SH-SY5Y (cell line): ENCODE results near the gene PDGFRB.

ENCODE experiments used
- GATA2 ChIP-seq: IDR thresholded peaks from 2 replicates; pipeline ENCODE4 v1.6.1; 2011; ENCODE audit warnings: mild to moderate bottlenecking, low read depth, low read length
- GATA3 ChIP-seq: IDR thresholded peaks from 2 replicates; pipeline ENCODE4 v1.6.1; 2011; ENCODE audit warnings: low read depth, mild to moderate bottlenecking, low read length, moderate library complexity

PDGFRB gene

DNA sequence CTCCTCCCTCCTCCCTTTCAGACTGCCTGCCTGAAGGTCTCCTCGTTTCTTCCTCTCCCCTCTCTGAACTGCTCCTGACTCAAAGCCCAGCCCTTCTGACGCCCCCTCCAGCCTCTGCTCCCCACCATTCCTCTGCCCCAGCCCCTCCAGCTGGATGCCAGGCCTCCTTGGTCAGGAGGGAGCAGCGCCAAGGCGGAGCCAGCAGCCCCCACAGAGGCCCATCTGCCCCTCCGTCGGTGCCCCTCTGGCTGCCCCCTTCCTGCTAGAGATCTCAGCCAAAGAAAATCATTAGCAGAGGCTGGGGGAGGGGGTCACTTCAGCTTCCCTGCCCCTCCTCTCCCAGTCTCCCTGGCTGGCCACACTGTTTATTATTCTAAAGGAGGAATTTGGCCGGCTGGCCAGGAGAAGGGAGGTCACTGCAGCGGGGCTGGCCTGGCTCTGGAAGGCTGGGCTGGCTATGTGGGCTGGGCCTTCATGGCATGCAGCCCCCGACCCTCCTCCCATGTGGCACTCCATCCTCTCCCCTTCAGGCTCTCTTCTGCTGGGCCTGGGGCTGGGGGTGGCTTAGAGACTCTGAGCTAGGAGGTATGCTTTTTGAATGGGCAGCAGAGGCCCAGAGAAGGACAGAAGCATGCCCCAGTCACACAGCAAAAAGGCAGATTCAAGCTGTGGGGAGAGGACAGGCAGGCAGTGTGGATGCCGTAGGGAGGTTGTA lies 16.9 kb downstream of the PDGFRB start:
- TF ChIP-seq GATA3, result no peak
- no peak for TF ChIP-seq GATA2

DNA sequence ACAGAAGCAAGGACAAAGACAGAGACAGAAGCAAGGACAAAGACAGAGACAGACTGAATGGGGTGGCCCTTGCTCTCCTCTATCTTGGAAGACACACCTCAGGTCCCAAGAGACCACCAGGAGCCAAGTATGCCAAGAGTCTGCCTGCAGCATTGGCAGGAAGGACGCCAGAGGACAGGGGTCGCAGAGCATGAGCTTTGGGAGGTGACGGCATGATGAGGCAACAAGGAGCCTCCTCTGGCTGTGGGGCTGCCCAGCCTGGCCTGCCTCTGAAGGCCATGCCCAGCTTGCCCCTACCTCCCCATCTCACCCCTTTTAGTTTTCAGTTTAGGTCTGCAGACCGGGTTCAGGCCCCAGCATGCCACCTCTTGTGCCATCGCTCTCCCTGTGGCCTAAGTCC lies 17.6 kb downstream of the PDGFRB start:
- TF ChIP-seq GATA3, result no peak
- TF ChIP-seq GATA2, result no peak

- TF ChIP-seq GATA3, result no peak
- TF ChIP-seq GATA2, result no peak
Observed at GRCh38 chr5:150137168-150137957, 18.3 kb downstream of the PDGFRB start.

DNA sequence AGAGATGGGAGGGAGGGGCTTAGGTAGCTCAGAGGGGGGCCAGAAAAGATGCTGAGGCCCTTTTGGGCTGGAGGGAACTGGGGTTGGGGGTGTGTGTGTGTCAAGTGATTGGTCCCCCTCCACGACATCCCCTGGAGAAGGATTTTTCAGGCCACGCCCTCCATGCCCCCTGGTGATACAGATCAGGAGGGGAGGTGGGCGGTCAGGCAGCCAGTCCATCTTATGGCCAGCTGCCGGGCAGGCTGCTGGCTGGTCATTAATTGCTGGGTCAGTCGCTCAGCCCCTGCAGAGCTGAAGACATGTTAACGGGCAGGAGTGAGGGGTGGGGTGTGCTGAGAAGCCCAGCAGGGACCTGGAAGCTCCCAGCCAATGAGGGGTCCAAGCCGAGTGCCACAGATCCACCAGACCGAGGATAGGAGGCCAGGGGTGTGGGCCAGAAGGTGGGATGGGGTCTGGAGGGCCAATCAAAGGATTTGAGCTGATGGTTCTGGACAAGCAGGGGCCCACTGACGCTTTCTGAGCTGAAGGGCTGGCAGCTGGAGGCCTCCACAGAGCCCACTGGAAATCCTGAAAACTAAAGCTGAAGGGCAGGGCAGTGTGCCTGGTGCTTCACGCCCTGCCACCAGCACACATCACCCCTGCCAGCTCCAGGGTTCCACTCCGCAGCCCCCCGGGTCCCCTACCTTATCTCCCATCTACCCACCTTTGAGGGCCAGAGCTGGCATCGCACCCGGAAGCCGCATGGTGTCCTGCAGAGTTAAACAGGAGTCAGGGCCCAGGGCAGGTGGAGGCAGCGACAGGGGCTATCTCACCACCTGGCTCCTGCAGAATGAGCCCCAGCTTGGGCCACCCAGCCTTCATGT lies 19.1 kb downstream of the PDGFRB start:
- peak; percentile 40; the same call in 1 of the 2 replicates for TF ChIP-seq GATA2
- no peak for TF ChIP-seq GATA3

- TF ChIP-seq GATA2, result no peak
- no peak for TF ChIP-seq GATA3
Observed at GRCh38 chr5:150135557-150136304, 19.9 kb downstream of the PDGFRB start.

GRCh38 chr5:150134198-150134588 lies 21.5 kb downstream of the PDGFRB start:
- TF ChIP-seq GATA3 (no peak), GATA2 (no peak)

GRCh38 chr5:150133581-150134197 lies 22.0 kb downstream of the PDGFRB start:
- TF ChIP-seq GATA2, result no peak
- no peak for TF ChIP-seq GATA3

DNA sequence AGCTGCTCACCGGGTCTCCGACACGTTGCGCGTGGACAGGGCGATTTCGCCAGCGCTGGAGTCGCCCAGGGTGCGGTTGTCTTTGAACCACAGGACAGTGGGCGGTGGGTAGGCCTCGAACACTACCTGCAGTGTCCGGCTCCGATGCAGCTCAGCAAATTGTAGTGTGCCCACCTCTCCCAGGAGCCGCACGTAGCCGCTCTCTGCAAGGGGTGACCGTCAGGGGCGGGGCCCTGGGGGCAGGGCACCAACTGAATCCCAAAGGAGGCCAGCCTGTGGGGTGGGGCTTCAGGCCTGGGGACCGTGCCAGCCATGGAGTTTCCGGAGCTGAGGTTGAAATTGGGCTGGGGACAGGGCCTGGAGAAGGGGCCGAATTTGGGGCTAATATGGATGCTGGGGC lies 22.9 kb downstream of the PDGFRB start:
- TF ChIP-seq GATA3 (no peak), GATA2 (no peak)

GRCh38 chr5:150131978-150132694 lies 23.5 kb downstream of the PDGFRB start:
- no peak for TF ChIP-seq GATA3
- TF ChIP-seq GATA2, result no peak

DNA sequence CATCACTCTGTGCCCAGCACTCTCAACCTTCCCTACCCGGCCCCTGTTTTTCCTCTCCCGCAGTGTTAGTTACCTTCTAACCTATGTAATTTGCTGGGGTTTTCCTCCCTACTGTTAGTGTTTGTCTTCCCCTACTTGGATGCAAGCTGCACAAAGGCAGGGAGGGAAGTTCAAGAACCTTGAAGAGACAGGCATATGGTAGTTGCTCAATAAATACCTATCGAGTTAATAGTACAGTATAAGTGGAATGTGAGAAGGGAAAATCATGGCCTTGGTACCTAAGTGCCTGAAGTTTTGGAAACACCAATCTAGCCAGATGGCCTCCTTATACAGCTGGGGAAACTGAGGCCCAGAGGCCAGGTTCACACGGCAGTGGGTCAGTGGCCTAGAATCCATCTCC lies 24.2 kb downstream of the PDGFRB start:
- TF ChIP-seq GATA3, result no peak
- no peak for TF ChIP-seq GATA2

GRCh38 chr5:150130493-150130922 lies 25.1 kb downstream of the PDGFRB start:
- TF ChIP-seq GATA3 (no peak), GATA2 (no peak)

- no peak for TF ChIP-seq GATA2
- no peak for TF ChIP-seq GATA3
Observed at GRCh38 chr5:150129813-150130492, 25.7 kb downstream of the PDGFRB start.

GRCh38 chr5:150129454-150129812 lies 26.2 kb downstream of the PDGFRB start:
- no peak for TF ChIP-seq GATA2
- TF ChIP-seq GATA3, result no peak
